NCI-H1048 (cell line): ENCODE results near the gene CPS1.

Experiments
- DNase-seq: peaks from one replicate; lab custom pipeline; 2025; lab: John Stamatoyannopoulos, UW

CPS1 gene

DNA sequence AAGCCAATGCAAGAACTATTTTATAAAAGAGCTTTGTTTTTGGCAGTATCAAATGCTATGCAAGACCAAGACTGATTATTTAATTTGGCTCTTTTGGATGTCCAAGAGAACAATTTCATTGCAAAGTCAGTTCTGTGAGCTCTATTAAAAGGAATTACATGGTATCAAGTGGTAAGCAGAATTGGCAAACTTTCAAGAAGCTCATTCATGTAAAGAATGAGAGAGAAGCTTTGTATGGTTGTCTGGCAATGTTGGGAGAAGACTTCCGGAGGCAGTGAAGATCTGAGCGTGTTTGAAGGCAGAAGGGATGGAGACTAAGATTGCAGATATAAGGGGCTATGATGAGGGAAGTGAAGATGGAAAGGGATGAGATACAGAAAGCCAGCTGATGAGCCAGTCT is 49.6 kb downstream of the CPS1 start:
- DNase-seq = no peak

DNA sequence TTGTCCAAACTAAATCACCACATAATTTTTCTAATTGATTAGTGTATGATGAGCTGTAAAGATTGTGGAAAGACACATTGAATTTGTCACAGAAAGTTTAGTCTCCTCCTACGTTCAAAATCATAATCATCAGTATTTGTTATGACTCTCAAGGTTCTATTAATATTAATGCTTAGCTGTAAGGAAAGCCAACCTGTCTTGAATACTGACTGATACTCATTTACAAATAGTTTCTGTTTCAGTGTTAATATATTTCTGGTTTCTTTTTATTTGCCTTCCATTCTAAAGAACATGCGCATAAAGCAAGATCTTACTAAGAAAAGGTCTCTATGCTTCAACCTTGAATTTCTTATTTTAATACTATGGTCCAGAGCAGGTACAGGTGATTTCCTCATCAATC is 55.1 kb downstream of the CPS1 start:
- no peak for DNase-seq

DNA sequence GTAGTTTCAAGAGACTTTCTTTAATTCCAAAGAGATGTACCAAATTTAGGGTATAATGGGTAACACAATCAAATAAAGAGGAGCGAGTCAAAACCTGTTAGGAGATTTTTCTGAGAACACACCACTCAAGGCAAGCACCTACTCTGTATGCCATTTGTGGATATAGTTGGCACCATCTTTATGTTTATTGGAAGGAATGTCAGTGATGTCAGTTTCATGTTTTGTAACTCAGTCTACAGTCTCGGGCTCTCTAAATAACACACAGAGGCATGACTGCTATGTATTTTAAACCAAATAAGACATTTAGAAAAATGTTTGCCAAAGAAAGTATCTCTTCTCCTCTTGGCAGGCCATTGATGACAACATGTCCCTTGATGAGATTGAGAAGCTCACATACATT is 59.7 kb downstream of the CPS1 start:
- DNase-seq = no peak

DNA sequence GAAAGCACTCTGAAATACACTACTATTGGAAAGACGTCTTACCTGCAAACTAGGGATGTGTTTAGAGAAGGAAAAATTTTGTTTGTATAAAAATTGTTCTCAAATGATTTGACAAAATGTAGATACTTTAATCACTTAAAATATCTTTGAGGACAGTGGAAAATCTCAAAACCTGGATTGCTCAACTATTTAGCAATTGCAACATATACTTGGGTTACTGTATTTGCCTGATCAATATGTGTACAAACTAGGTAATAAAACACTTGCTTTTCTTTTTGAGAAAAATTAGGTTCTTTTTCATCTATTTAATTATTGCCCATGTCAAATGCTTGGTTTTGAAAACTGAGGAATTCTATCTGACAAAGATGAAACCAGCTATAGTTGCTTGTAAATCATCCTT is 60.9 kb downstream of the CPS1 start:
- DNase-seq = no peak

DNA sequence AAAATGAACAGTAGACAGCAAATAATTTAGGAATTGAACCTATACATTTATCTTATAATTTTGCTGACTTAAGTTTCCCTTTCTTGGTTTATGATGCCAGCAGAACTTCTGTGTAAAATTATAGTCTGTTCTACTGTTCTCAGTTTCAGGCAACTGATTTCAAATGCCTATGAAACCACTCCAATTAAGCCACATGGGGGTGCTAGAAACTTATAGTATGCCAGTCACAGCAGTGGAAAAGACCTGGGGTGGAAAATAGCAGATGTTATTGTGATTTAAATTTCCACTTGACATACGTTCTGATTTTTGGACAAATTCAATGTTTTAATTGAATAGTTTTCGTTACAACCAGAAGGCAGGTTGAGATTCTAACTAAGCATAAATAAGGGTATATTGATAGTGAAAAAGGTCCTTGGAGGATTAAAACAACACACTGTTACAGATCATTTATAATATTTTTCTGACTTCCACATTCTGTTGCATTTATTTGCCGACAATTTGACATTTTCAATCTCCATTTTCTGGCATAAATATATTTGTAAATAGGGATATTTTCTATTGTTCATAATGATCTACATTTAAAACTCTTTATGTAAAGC is 61.4 kb downstream of the CPS1 start:
- DNase-seq = no peak

DNA sequence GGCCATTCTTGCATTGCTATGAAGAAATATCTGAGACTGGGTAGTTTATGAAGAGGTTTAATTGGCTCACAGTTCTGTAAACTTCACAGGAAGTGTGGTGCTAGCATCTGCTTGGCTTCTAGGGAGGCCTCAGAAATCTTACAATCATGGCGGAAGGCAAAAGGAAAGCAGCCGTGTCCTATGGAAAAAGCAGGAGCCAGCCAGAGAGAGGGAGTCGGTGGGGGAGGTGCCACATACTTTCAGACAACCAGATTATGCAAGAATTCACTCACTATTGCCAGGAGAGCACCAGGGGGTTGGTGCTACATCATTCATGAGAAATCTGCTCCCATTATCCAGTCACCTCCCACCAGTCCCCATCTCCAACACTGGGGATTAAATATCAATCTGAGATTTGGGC is 64.1 kb downstream of the CPS1 start:
- no peak for DNase-seq

DNA sequence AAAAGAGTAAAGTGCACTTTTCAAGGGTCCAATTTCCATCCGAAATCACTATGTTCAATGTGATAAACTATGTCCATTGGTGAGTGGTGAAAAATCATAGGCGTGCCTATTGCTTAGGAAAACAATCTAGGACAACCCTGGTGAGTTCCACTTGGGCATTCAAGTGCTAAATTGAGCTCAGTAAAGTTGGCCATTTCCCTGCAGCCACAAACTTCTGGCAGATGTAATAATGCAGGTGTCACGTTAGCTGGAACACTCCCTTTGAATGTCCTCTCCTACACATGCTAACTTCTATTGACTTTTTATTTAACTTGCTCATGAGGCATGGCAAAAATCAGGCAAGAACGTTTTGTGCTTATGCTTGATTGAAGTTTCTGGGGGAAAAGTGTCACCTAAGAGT is 67.1 kb downstream of the CPS1 start:
- no peak for DNase-seq

DNA sequence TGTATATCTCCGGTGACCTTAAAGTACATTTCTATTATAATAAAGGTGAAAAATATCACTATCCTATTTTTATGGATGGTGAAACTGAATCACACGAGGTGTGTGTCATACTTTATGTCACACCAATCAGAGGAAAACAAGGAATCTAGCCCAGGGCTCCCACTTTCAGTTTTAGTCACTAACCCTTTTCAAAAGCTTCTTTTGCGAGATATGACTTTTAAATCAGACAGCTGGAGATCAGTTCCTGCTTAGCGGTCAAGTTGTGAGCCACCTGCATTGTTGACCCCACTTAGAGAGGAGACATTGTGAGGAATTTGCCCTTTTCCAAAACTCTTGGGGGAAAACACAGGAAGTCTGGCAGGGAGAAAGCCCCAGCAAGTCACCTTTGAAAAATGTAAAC is 70.5 kb downstream of the CPS1 start:
- no peak for DNase-seq

DNA sequence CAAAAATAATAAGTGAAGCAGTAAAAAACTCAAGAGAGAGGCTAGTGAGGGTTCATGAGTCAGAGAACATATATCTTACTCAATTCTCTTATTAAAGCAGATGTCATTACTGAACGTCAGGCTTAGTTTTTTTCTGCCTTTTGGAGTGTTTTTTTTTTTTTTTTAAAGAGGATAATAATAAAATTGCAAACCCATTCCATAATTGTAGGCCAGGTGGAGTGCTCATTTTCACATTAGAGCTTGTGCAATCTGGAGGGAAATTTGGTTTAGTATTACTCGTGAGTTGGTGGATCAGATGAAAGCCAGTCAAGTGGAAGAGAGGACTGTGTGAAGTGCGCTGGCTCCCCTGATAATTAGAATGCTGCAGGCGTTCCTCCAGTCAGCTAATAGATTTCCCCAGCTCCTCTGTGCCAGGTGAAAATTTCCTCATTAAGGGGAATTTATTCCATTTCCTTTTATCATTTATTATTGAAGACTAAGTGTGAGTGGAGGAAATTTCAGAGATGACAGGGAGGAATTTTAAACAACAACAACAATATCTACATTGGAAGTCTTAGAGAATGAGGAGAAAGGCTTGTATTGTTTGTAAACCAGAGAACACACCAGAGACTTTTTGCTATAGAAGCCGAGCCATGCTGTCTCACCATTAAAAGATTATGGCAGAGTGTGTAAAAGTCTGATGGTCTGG is 74.6 kb downstream of the CPS1 start:
- DNase-seq = no peak

DNA sequence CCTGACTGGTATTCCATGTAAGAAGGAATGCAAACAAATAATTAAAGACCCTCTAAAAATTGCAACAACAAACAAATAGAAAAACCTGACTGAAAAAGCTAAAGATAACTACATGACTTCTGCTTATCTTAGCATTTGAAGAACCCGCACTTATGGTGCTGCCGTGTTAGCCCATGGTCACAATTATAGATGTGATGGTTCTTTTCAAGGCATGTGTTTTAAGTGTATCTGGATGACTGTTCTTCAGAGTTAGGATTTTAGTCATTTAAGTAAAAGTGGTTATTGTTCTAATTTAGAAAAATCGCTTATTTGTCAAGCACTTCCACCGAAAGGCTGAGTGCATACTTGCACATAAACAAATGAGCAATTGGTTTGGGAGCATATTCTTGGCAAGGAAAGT is 77.3 kb downstream of the CPS1 start:
- DNase-seq = no peak

DNA sequence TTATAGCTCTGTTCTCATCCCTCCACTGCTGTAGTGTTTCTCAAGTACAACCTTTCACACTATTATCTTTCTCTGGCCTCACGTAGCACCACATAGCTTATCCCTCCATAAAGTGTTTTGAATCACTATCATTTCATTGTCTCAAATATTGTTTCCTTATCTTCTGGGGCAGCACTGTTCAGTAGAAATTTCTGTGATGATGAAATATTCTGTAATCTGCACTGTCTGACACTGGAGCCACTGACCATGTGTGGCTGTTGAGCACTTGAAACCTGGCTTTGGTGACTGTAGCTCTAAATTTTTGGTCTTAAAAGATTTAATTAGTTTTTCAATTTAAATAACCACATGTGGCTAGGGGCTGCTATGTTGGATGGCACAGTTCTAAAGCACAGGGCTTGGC is 78.9 kb downstream of the CPS1 start:
- no peak for DNase-seq

DNA sequence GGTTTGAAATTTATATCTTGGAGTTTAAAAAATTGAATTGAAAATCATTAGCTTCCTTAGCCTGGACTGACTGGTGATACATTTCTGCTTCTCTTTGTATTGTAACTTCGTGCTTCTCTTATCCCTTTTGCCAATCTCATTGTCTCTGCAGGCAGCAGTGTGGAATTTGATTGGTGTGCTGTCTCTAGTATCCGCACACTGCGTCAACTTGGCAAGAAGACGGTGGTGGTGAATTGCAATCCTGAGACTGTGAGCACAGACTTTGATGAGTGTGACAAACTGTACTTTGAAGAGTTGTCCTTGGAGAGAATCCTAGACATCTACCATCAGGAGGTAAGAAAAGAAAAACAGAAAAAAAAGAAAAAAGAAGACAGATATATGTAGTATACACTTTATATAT is 85.9 kb downstream of the CPS1 start:
- no peak for DNase-seq

DNA sequence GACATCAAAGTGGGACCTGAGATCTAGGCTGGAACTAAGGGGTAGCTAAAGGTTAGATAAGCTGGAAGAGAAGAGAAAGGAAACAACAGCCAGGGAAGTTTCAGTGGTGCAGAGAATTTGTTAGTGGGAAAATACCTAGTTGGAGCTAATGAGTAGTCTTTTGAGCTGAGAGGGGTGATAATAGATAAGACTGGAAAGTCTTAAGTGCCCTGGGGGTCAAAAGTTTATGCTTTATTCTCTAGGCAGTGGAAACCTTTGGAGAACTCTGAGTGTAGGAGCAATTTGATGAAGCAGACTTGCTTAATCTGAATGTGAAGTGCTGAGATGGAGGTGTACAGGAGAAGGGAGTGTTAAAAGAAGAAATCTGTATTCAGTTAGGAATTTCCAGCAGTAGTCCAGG is 90.8 kb downstream of the CPS1 start:
- DNase-seq = no peak

DNA sequence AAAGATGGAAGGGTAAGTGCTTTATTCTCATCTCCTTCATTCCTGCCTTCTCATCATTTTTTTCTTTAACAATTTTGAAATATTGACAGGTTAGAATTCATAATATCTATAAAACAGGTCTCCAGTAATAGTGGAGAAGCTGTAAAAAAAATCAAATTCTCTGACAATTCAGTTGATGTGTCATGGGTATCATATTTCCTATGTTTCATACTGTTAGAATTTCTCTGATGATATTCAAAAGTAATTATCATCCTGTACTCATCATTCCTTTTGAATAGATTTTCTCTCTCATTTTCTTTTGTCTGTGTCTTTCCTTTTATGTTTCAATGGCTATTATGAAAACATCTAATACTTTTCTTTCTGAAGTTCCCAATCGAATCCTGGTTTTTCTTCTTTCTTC is 97.7 kb downstream of the CPS1 start:
- no peak for DNase-seq

DNA sequence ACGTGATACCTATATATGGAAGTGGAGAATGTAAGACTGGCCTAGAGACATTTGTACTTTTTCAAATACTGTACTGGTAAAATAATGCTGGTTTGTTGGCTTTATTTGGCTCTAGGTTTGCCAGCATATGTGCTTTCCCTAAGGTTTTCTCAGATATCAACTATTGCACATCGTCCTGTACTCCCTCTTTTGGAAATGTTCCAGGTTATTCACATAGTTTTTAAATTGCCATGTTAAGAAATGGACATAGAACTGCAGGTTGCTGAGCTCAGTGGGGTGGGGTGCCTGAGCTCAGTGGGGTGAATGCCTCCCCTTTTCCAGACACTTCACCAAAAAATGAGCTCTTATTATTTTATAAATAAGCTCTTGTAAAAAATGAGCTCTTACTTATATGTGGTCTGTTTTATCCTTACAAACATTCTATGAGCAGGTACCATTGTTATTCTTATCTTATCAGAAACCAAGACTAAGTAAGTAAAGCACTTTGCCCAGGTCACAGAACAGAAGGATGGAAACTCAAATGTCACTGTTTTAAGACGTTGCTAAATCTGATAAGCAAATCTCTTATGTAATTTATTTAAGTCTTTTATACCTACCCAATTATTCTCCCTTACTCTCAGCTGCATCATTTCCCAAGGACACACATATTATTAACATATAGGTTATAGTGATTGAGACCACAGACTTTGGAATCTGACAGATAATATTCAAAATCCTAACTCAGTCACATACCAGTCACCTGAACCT is 99.0 kb downstream of the CPS1 start:
- DNase-seq = no peak

DNA sequence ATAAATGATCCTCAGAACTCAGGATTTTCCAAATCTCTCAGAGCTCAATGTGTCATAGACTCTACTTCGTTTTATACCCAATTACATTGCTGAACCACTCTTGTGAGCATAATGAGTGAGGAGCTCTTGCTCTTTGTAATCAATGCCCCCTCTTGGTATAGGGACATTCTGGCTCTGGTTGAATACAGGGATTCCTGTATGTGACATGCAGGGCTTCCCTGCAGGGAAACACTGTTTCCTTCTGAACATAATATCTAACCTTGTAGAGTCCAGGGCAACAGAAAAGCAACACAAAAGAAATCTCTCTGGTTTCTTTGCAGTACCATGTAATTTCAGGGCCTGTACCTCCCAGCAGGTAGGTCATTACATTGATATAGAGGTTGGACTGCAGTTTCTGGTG is 101.5 kb downstream of the CPS1 start:
- no peak for DNase-seq

DNA sequence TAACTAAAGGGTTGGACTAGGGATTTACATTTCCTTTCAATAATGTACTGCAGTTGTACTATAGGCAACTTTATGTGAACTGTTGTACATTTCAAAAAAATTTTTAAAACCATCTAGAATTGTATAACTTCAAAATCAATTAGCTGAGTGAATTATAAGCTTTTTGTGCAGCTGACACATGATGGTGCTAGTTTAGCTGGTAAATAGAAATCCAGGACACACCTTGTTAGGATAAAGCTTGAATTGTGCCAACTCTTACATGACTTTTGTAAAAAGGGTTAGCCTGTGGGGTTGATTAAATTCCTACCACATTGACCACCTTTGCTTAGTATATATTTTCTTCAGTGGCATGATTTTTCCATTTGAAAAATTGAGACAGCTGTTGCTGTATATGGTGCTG is 104.4 kb downstream of the CPS1 start:
- no peak for DNase-seq

DNA sequence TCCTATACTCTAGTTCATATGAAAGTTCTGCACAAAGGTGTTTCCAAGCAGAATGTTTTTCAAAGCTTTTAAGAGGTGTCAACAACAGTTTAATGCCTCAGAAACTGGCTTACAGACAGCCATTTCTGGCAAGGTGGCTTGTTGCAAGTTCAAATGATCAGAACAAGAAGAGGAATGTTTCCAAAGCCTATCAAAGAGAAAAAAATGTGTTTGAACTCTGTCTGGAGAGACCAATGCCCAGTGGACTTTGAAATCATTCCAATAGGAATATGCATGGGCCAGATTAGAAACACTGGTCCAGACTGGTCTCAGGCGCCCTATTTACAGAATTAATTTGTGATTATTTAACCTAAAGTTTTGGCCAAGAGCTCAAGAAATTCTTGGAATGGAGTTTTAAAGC is 106.2 kb downstream of the CPS1 start:
- DNase-seq = no peak

DNA sequence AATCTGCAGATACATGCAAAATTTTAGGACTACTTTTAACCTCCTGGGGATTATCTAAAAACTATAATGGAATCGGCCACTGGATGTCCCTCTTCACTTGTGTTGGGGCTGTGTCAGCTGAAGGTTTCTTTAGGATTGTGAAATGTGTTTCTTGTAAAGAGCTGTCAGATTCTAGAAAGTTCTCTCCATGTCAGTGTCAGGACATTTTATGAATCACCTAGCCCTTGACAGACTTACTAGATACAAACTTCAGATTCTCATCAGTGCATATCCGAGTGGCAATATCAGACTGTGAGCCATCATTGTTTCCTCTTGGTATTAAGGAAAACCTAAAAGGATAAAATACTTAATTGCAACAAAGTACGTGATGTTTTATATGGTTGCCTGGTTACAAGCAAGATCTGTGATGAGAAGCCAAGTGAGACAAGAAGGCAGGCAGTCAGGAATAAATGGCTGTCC is 107.3 kb downstream of the CPS1 start:
- DNase-seq = no peak

DNA sequence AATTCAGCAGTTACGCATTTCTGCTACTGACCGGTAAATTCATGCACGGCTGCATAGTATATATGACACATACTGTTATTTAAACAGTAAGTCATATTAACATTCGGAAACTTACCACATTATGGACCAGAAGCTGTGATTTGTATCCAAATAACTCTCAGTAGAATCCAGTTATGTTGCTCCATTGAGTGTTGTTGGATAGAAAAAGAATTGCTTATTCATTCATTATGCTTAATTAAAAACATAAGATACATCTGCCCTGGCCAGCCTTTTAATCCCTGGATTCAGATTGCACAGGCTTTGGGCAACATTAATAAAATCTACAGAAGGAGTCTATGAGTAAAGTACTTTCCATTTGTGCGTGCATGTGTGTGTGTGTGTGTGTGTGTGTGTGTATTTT is 111.3 kb downstream of the CPS1 start:
- DNase-seq = no peak

DNA sequence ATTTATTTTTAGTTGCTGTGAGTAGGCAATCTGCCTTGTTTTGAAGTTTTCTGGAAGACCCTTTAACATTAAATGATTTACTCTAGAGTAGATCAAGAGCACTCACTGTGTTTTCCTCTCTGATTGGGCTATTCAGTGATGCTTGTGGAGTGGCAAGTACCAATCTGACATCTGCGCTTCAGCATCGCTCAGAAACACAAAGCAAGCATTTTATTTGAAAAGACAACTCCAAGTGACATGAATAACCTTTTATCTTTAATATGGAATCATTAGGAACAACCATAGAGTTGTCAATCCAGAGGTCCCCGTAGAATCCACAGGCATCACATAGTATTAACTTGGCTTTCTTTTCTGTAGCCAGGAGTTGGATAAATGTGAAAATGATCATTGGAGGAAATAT is 114.7 kb downstream of the CPS1 start:
- no peak for DNase-seq

DNA sequence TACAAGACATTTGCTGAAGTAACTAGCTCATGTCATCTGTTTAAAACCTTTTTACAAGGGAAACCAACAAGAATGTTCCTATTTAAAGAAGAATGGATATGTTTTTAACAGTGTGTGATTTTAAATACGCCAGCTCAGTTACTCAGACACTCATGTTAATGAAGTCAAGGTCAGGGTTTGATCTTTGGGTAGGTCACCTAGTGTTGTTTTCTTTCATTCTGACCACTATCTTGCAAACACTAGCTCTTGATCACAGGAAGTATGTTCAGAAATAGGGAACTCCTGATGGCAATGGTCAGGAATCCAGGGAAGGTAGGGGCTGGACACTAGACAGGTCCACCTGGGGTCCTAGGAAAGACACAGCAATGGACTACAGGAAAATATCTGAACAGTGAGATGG is 116.7 kb downstream of the CPS1 start:
- no peak for DNase-seq

DNA sequence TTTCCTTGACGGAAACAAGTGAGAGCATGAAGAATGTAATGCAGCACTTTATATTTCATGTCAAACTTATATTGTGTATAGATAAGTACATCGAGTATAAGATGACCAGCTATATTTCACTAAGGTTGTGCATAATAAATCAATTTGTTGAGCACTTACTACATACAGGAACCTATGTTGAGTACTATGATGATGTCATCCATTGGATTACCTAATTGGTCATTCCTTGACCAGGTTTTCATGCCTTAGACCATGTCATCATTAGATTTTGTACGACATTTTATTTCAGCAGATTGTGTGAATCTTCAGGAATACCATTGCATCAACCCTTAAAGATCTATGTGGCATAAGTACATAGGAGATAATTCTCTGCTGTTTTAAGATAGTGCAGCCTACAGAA is 119.7 kb downstream of the CPS1 start:
- no peak for DNase-seq

DNA sequence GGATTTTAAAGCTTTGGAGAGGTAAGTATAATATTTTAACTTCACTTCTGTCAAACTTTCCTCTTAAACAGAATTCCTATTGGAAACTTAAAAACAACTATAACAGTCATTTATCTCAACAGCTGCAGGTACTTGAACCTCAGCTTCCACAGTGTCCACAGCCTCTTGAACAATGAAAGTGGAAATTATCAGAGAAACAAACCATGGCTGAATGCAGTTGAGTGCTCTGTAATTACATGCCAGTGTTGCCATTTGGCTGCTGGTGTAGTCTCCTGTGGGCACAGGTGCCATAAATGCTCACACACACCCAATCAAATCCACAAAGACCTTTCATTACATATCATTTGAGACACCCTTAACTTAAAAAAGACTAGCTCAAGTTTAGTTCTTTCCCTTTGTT is 125.1 kb downstream of the CPS1 start:
- no peak for DNase-seq
